HG03442 (cell line): Measurements from ENCODE around the gene QTRT2.
A peak's percentile ranks its signal among the peaks of the same experiment; 100 is the strongest.

ENCODE experiments used
- ATAC-seq: cut with Tn5 transposase; IDR thresholded peaks from one replicate; pipeline ENCODE4 v1.9.1; 2021; ENCODE audit warnings: mild to moderate bottlenecking, moderate library complexity; ENCODE audit not compliant: unreplicated experiment

Gene QTRT2

GRCh38 chr3:114056130-114057010 is at the start of gene QTRT2, which contains the start of gene CCDC191:
Gene QTRT2, plus strand, starts transcription at chr3:114056737. Its CDS starts 8,521 bp downstream, at chr3:114065258.
Gene CCDC191, minus strand, starts transcription at chr3:114056526. Its CDS starts 60 bp downstream, at chr3:114056466.
- peak; percentile 97 for ATAC-seq

DNA sequence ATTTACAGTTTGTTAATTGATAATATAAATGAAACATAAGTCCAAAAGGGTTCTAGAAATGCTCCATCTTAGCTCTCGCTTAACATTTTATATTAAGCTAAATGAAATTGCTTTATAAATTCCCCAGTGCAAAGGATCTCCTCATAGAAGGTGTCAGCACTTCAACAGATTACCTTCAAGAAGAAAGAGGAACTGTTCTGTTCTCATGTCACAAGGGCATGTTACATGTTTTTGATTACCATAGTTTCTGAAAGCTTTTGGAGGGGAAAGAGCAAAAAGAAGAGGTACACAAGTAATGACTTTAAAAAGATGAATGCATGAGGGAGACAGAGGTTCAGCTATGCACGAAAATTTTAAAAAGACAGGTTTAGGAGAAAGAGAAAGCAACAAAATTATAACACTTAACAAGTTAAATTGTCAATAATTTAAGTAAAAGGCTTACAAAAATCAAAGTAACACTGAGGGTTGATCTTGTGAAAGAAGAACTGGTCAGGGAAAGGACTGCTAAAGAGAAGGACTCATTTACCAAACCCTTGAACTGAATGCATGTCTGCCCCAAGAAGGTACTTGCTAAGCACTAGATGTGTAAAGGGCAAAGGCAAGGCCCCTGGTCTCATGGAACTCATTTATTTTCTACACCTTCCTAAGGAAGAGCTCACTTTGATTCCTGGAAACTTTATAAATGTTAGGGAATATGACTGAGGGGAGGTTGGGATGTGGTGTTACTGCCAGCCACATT is 45.3 kb upstream of the QTRT2 start:
- ATAC-seq: peak; percentile 67

- ATAC-seq: no peak
Measured at GRCh38 chr3:114014211-114014610, 42.3 kb upstream of the QTRT2 start.

DNA sequence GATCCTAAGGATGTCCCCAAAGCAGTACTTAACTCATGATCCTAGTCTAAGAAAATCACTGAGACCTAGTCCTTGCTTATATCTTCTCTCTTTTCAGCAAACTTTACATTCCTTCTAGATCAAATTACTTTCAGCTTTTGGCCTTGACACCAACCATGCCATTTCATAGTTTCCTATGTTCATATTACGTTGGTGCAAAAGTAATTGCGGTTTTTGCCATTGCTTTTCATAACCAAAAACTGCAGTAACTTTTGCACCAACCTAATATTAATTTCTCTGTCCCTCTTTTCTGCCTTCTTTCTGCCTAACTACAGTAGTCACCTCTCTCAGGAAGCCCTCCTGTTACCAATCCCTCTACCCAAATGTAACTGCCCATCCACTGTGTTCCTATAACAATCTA is 37.1 kb upstream of the QTRT2 start:
- no peak for ATAC-seq

GRCh38 chr3:114020907-114021306 is 35.6 kb upstream of the QTRT2 start:
- ATAC-seq: no peak

DNA sequence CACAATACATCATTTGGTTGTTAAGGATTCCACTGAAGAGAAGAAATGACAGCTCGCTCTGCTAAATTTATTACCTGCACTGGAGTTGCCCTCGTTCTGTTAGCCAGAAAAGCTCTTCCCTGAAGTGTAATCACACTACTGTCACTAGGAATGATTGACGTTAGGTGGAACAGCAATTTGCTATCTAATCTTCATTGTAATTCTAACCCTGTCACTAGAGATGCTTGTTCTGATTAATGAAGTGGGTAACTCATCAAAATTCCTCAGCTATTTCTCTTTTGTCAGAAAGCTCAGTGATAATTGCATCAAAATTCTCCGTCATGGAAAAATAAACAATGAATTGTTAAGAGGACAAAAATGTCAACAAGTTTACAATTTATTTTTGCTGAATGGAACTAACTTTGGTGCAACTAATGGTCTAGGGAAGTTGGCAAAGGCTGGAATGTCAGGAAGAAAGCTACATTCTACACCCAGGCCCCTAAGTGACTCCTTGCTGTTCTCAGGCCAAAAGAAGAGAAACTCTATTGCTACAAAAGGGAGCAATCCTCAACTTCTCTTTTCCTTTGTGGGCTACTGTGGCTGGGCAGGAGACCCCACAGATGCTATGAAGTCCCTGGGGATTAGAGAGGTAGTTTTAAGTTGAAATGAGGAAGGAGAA is 34.3 kb upstream of the QTRT2 start:
- no peak for ATAC-seq

DNA sequence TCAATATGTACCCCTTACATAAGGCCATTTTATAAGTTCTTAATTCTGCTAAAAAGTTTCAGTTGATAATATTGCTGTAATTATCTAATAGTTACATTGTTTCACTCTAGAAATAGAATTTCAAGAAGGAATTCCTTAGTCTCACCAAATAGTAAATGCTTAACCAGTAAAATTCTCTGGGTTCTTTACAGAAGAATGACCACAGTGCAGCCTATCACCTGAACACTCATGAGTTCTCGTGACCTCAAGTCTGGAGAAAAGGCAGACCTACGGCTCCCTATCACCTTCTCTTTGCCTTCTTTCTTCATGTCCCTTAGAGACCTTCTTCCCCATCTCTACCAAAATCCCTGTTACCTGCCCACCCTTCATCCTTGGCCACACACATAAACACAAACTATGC is 31.1 kb upstream of the QTRT2 start:
- no peak for ATAC-seq

- ATAC-seq: no peak
Measured at GRCh38 chr3:114026331-114026730, 30.2 kb upstream of the QTRT2 start.

DNA sequence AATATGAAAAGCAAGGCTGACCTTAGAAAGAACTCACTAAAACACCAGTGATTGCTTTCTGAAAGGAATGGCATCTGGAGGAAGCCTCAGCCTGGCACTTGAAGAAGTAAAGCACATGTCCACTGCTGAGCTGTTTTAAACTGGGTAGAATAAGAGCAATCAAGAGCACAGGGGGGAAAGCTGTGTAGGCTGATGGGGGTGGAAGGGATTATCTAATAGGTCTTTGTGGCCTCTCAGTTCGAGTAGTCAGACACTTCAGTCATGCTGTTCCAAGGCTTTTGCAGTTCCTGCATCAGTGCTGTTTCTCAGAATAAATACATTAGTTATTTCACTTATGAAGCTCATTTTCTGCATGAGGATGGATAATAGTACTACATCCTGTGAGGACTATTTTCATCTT is 22.8 kb upstream of the QTRT2 start:
- ATAC-seq: no peak

GRCh38 chr3:114034211-114034610 is 22.3 kb upstream of the QTRT2 start:
- no peak for ATAC-seq

GRCh38 chr3:114034787-114035545 is 21.6 kb upstream of the QTRT2 start:
- no peak for ATAC-seq

DNA sequence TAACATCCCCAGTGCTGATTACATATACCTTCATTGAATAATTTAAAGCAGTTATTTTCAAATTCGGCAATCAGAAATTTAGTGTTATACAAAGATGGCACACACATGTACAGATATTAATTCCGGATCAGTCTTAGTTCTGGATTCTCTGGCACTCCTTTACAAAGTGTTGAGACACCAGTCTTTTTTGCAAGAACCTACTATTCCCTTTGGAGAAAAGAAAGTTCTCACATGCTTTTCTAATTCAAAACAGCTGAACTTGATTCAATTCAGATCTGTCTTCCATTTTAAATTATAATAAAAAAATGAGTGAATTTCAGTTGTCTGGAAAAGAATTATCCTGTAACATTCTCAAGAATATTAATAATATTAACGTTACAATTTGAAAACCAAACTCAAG is 20.6 kb upstream of the QTRT2 start:
- ATAC-seq: no peak

- no peak for ATAC-seq
Measured at GRCh38 chr3:114043205-114043604, 13.3 kb upstream of the QTRT2 start.

GRCh38 chr3:114052216-114052615 is 4.3 kb upstream of the QTRT2 start:
- ATAC-seq: no peak

DNA sequence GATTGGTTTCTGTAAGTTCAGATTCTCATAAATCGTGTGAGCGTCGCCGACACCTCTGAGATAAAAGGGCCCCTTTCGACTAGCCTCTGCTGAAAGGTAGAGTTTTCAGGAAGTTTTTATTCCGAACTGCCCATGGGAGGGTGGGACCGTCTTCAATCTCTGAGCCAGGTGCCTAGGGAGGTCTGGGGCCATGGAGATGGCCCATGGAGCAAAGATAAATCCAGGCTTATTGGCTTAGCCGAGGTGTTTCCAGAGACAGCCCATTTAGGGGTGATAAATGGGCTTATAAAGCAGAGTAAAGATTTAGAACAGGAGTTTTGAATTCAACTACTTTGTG is 442 bp downstream of the QTRT2 start:
- peak; percentile 6 for ATAC-seq

GRCh38 chr3:114058646-114059045 is 2.1 kb downstream of the QTRT2 start:
- no peak for ATAC-seq

DNA sequence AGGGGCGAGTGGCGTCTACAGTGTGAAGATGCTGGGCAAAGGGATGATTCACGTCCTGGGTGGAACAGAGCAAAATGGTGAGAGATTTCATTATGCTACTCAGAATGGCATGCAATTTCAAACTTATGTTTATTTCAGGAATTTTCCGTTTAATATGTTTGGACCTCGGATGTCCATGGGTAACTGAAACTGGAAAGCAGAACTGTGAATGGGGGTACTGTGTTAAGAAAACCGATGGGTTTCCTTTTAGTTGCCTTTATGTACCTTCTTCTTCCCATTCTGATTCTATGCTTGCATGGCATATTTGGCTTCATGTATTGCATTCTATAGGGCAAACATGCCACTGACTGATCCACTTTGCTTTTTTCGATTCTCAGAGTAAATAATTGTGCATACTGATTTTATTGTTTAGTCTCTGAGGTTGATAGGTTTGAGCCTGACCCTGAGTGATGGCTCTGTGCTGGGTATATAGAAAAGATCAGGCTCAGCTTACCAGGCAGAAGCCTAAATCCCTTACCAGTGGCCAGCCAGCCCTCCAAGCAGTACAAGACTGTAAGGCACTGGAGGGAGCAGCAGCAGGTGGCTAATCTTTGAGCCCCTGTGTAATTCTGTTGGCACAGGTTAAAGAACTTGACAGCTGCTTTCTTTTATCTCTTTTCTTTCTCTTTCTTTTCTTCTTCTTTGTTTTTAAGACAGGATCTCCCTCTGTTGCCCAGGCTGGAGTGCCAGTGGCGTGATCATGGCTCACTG is 4.5 kb downstream of the QTRT2 start:
- no peak for ATAC-seq

- ATAC-seq: no peak
Measured at GRCh38 chr3:114067804-114068203, 11.3 kb downstream of the QTRT2 start.

- ATAC-seq: no peak
Measured at GRCh38 chr3:114068336-114068735, 11.8 kb downstream of the QTRT2 start.

GRCh38 chr3:114071786-114072185 is 15.2 kb downstream of the QTRT2 start:
- ATAC-seq: no peak
